Umbilical cord (tissue), 2 donors: ENCODE measurements around the gene YWHAE. TPM values are rescaled to one million over a fixed set of nuclear protein-coding genes. Genes with fewer than 3 reads are reported as not detected.
"Not testable (repeated sequence)": the region's sequence is repeated elsewhere in the genome, so short reads cannot be mapped to it uniquely, and the experiment has no call there.

Experiments
- DNase-seq: peaks from one replicate; pipeline ENCODE4 v3.0.0-alpha.2; 2015; ENCODE audit warnings: low spot score
- total RNA-seq: library from RNA; depleted of rRNA; stranded (reverse); fragments of >200 nt; gene quantifications from one replicate; pipeline ENCODE4 v1.2.3, GENCODE V29; 2014; ENCODE audit warnings: low replicate concordance; ENCODE audit not compliant: insufficient read depth

Gene YWHAE
- total RNA-seq, 1 donor from 2014 or later = 182 TPM

DNA sequence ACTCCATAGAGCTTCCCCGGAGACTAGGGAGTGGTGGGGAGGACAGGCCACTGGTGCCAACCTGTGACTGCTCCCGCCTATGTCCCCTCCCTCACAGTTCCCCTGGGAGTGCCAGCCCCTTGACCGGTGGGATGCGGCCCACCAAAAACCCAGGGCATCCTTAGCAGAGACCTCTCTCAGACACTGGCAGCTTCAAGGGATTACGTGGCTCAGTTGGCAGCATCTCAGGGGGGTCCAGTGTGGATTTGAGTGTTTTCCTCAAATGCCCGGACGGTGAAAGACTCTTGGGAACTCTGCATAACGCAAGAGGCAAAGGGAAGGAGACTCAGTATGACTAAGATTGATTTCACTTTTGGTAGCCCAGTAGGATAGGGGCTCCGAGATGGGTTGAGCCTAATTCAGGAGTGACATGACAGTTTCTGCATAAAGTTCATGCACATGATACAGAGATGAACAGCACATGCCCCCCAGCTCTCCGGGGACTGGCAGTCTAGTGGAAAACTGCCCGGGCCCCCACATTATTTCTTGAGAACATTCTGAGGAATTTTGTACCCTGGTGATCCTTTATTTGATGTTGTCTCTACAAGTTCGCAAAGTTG is 70.2 kb downstream of the YWHAE start:
- DNase-seq = no peak

DNA sequence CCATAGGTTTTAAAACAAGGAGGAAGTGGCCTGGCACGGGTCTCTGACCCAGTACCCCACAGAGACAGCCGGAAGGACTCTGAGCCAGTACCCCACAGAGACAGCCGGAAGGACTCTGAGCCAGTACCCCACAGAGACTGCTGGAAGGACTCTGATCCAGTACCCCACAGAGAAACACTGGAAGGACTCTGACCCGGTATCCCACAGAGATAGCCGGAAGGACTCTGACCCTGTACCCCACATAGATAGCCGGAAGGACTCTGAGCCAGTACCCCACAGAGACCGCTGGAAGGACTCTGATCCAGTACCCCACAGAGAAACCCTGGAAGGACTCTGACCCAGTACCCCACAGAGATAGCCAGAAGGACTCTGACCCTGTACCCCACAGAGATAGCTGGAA is 71.6 kb downstream of the YWHAE start:
- no peak for DNase-seq

DNA sequence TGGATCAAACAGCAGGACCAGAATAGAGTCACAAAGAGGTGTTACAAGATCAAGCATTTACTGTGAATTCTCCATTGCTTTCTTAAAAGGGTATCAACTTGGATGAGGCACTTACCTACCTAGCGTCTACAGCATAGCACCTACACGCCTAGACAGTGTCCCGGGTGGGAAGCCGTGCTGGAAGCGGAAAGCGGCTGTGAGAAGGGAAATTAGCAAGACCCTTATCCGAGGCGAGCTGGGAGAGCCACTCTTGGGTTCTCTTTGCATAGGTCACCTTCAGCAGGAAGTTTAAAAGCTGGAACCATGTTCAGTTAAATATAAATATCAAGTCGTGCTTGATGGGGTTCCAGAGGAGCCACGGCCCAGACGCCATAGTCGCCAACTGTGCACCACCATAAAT is 74.3 kb downstream of the YWHAE start:
- no peak for DNase-seq

DNA sequence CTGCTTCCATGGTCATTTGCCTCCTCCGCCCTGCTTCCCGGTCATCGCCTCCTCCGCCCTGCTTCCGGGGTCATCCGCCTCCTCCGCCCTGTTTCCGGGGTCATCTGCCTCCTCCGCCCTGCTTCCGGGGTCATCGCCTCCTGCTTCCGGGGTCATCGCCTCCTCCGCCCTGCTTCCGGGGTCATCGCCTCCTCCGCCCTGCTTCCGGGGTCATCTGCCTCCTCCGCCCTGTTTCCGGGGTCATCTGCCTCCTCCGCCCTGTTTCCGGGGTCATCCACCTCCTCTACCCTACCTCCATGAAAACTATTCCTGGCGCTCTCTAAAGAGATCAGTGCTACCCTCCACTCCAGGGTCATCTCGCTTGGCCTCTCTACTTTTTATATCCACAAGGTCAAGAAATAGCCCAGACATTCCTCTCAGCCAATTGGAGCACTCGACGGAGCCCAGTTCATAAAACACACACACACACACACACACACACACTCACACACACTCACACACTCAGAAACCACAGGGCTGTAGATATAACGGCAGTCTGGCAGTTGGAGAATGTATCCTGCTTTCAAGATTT is 75.7 kb downstream of the YWHAE start:
- DNase-seq = no peak

DNA sequence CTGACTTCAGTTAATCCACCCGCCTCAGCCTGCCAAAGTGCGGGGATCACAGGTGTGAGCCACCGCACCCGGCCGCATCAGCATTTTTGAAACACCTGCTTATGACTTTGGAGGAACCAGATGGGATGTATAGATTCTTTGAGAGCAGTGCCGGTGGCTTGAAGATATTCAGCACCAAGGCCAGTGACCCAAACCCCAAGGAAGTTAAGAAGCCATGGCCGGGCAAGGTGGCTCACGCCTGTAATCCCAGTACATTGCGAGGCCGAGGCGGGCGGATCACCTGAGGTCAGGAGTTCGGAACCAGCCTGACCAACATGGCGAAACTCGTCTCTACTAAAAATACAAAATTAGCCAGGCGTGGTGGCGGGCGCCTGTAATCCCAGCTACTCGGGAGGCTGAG is 76.7 kb downstream of the YWHAE start:
- no peak for DNase-seq

DNA sequence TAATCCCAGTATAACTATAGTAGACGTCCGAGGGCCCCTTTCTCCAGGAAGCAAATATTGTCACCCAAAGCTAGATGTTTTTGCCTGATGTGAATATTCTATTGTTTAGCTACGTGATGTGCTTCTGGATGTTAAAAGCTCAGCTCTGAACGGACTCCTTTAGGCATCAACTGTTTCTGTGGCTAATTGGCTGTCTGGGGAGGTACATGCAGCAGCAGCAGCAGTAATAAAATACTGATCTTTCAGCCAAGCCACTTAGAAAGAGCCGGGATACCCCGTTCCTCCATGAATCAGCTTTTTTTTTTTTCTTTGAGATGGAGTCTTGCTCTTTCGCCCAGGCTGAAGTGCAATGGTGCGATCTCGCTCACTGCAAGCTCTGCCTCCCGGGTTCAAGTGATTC is 77.5 kb downstream of the YWHAE start:
- DNase-seq = no peak

DNA sequence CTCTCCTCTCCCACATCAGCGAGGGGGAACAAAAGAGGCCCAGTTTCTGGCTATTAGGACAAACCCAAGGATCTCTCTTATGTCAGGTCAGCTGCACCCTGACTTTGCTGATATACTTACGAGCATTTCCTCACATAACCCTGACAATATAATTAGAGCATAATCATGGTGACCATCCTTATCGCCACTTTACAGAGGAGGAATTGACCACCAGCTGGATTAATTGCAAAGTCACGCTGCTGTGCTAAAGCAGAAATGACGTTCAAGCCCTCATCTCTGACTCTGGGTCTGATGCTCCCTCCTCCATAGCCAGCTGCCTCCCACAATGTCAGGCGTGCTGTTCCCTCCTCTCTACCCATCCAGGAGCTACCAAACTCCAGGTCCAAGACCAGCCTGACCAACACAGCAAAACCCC is 78.0 kb downstream of the YWHAE start:
- no peak for DNase-seq

DNA sequence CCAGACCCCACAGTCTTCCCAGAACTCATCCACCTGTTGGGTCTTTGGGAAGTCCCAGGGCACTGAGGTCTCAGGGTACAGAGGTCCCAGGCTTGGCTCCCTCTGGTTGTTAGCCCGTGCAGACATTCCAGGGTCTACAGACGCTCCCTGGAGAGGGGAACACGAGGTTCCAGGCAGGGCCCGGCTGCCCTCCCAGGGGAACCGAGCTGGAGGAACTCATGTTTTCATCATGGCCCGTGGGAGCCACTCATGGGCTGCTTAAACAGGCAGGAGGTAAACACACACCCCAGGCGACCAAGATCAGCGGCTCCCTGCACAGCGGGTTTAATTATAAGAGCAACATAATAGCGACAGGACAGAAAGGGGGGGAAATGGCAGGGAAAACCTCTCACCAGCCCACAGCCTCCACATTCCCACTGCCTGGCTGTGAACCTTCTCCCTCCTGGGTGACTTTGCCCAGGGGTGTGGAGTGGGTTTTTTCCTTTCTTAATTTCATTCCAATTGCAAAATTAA is 84.1 kb downstream of the YWHAE start:
- no peak for DNase-seq

DNA sequence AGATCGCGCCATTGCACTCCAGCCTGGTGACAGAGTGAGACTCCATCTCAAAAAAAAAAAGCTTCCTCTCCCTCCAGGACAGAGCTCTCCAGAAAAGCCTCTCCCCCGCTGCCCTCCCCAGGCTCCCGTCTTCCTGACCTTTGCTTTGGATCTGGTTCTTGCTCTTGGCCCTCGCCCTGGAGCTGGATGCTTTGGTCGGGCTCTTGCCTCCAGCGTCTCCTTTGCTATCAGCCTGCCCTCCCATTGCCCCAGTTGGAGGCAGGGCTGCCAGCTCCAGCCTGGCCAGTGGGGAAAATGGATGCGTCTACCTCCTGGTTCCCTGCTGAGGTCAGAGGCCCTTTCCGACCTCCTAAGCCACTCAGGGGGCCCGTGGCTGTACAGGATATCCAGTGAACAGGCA is 84.6 kb downstream of the YWHAE start:
- no peak for DNase-seq

DNA sequence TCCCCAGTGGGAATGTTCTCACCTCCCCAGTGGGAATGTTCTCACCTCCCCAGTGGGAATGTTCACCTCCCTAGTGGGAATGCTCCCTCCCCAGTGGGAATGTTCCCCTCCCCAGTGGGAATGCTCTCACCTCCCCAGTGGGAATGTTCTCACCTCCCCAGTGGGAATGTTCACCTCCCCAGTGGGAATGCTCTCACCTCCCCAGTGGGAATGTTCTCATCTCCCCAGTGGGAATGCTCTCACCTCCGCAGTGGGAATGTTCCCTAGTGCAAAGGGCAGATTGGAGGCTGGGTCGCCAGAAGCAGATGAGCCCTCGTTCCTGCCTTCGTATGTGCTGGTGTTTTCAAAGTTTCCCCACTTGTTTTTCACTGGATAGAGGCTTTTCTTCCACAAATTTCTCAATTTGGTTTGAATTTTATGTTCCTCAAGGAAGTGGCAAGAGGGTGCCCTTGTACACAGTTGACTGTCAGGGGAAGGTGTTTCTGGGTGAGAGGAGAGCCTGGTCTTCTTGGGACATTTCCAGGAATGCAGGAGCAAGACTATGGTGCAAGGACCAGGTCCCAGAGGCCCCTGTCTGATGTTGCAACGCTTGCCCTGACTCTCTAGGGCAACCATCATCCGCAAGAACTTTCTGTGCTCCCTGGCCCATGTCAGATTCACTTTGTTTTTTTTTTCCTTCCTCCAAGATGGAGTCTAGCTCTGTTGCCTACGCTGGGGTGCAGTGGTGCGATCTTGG is 86.6 kb downstream of the YWHAE start:
- DNase-seq = no peak

DNA sequence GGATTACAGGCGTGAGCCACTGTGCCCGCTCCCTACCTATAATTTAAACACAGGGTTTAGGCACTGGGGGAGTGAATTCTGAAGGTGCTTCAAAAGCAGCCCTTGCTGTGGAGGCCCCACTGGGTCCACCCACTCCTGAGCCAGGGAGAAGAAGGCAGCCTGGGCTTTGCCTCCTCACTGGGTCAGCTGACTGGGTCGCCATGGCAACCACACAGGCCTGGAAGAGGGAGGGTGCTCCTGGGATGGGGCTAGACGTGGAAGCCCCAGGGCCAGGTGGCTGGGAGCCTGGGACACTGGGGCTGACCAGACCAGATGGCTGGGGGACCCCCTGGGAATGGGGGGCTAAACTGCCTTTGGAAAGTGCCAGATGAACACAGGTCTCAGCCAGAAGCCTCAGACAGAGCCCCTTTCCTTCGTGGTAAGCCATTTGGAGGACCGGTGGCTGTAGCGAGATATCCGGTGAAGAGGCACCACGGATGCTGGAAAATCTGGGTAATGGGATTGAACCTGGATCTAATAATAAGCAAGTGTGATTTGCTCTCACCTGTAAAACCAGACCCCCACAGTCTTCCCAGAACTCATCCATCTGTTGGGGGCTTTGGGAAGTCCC is 87.7 kb downstream of the YWHAE start:
- peak; percentile 36 for DNase-seq

DNA sequence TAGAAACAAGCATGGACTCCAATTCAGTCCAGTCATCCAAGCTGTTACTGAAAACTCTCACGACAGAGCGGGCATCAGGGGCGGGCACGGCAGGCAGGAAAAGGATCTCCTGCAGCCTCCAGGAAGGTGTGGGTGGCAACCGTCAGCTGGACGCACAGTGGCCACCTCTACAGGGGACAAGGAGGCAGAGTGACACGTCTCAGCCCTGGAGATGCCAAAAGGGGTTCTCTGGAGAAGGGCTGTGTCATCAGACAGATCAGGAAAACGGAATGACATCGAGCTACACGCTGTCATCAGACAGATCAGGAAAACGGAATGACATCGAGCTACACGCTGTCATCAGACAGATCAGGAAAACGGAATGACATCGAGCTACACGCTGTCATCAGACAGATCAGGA is 92.2 kb downstream of the YWHAE start:
- not testable (repeated sequence) for DNase-seq

DNA sequence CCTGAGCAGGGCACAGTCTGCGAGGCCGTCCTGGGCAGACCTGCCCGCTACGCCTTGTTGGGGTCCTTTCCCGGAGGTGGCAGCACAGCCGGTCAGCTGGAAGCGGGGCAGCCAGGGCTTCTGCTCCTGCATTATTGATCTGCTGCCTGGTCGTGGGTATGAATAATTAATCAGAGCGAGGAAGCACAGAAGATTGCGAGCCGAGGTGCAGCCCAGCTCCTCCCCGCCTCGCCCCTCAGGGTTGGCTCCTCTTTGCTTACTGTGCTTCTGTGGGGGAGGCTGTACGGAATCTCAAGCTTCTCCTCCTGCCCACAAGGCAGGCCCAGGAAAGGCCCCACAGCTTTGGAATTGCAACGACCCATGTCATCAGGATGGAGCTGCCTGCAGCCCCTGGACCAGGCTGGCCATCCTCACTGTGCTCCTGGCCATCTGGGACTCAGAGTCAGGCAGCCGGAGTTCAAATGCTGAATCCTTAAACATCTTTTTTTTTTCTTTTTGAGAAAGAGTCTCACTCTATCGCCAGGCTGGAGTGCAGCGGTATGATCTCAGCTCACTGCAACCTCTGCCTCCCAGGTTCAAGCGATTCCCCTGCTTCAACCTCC is 95.0 kb downstream of the YWHAE start:
- DNase-seq = no peak

DNA sequence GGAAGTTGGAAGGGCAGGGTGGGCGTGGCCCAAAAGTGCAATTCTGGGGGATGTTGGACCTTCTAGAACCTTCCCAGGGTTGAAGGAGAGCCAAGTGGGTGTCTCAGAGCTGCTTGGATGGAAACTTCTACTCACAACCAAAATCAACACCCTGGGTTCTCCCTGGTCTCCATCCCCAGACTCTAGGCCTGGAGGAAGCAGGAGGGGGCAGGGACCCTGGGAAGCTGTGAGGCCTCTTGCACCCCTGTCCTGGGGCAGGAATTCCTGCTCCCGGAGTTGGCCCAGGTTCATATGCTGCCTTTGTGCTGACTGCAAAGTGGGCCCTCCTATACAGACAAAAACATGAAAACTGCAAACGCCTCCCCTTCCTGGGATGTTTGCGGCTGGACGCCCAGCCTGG is 95.5 kb downstream of the YWHAE start:
- no peak for DNase-seq

DNA sequence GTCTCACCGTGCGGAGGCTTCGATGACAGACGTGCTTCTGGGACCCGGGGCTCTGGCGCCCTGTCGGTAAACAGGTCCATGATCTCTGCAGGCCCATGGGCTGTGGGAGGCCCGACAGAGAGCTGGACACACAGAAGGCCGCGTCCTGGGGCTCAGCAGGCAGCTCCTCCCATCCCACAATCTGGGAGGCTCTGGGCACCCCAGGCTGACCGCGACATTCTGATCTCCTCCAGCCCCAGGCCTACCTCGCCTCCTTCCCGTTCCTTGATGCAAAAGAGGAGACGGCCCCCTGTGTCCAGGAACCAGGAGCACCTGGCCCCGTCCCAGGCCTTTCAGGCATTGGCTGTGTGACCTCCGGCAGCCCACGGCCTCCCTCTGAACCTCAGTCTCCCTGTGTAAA is 97.3 kb downstream of the YWHAE start:
- DNase-seq = no peak

DNA sequence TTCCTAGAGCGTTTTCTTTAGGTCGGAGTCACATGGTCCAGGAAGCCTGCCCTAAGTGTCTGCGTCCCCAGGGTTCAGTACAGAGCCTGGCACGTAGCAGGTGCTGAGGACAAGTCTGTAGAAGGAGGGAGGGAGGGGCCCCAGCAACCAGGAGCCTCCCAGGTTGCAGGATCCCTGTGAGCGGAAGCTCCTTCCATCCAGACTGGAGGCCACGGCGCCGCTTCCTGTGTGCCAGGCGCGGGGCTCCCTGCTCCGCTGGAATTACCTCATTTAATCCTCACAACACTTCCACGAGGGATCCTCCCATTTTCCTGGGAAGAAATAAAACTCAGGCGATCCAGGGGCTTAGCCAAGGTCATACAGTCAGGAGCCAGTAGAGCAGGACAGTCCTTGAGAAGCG is 98.5 kb downstream of the YWHAE start:
- no peak for DNase-seq

DNA sequence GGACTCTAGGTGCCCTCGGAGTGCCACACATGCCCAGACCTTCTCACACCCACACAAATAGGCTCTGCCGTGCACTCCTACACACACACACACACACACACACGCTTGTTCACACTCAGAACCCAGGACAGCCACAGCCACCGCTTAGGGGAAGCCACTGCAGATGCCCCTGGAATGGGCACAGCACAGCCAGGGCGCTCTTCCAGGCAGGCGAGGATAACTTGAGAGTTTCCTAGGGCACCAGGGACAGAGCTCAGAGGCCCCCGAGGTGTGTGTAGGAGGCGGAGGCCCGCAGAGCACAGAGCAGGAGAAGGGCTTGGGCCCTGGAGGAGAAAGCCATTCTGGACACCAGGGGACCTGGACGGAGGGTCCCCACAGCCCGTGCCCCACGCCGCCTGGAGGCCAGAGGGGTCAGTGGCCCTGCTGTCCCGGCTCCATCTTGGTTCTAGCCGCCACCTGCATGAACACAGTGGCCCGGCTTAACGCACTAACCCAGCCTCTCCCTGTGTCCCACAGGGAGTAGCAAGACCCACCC is 99.6 kb downstream of the YWHAE start:
- no peak for DNase-seq

DNA sequence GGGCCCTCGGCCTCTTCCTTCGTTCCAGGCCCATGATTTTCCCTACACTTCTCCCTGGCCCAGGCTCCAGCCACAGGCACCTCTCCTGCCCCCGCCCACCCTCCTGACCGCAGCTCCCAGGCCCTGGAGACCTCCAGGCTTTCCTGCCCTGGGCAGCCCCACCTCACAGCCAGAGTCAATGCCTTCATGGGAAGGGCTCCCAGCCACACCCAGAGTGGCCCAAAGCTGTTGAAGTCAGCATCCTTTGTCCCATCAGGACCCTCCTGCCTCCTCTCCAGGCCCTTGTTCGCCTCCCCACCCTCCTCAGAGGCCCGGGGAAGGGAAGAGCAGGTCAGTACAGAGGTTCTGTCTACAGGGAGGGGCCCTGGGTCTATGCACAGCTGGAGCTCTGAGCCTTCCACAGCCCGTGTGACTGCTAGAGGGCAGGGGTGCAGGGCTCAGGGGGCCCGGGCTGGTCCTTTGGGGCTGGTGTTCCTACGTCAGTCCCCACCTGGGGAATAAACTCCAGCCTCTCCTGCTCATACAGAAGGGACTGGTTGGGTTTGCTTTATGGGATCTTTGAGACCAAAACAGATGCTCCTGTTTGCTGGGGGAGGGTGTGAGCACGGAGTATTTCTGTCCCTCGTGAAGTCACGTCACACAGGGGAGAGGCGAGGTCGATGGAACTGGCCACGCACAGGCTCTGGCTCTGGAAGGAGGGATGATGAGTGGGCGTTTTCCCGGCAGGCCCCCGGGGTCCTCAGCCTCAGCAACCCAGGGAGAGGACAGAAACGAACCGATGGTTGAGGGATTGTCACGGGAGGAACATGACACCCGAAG is 100.3 kb downstream of the YWHAE start:
- no peak for DNase-seq

DNA sequence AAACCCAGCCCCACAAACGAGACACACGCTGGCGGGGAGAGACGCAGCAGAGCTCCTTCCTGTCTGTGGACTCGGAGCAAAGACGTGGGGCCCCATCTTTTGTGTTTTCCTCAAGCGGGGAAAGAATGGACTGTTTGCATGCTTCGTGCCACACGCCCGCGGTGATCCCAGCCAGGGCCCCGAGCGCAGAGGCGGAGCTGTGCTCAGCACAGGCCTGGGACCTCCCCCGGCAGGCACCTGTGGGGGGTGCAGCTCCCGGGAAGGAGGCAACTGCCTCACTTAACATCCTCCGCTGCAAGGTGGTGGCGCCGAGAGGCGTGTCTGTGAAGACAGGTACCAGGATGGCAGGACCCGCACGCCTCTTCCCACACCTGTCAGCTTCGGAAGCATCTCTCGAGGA is 101.4 kb downstream of the YWHAE start:
- peak; percentile 26 for DNase-seq
